ENCODE measurements around the gene TM4SF1. TPM values are rescaled to one million over a fixed set of nuclear protein-coding genes. Genes with fewer than 3 reads are reported as not detected.

The TM4SF1 gene
- total RNA-seq, 1 donor from 2014 or later = not detected

DNA sequence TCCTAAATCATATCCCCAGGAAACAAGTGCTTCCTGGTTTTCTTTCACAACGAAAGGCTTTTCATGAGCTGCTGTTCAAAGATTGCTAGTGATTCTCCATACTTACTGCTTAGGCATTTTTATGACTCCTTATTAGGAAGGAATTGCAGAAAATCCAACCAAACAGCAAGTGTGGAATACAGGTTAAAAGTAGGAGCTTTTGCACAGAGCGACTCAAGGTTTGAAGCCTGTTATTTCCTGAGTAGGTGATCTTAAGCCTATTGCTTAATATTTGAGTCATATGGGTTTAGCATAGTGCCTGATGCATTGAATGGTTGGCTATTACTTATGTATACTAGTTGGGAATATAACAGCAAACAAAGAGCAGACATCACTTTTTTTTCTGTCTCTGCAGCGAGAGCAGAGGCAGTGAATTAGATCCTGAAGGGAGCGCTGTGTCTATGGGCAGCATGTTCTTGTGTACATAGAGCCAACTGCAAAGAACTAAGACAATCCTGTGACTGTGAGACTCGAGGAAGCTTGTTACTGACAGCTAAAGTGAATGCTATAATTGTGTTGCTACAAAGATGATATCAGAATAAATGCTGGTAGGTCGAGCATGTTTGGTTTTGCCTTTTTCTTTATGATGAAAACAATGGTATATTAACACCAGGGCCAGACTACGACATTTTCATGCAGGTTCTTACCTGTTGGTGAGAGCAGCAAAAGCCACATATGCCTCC lies 6.3 kb downstream of the TM4SF1 start:
- no peaks in the 10 kb centered on the region for H3K27me3 ChIP-seq
- H3K27ac ChIP-seq = no peak overlapping the region
- no peaks in the 10 kb centered on the region for H3K9me3 Mint-ChIP-seq
- no peak overlapping the region for H3K27ac Mint-ChIP-seq
- H3K4me1 ChIP-seq = peaks cover 30% of the 10 kb centered on the region
- H3F3A ChIP-seq (ENCODE audit: low read depth) = peaks cover 29% of the 10 kb centered on the region
- H3K79me2 ChIP-seq (ENCODE audit: low read depth) = no peaks in the 10 kb centered on the region
- peak; percentile 15 for DNase-seq (ENCODE audit: low spot score)
- peak overlapping the region; percentile 51 for H3K4me2 ChIP-seq
- TF ChIP-seq EZH2 (IDR thresholded peaks at IDR 0.05) (no peak), EZH2phosphoT487 (IDR thresholded peaks at IDR 0.05) (no peak)
- TF ChIP-seq, protein P1, sequence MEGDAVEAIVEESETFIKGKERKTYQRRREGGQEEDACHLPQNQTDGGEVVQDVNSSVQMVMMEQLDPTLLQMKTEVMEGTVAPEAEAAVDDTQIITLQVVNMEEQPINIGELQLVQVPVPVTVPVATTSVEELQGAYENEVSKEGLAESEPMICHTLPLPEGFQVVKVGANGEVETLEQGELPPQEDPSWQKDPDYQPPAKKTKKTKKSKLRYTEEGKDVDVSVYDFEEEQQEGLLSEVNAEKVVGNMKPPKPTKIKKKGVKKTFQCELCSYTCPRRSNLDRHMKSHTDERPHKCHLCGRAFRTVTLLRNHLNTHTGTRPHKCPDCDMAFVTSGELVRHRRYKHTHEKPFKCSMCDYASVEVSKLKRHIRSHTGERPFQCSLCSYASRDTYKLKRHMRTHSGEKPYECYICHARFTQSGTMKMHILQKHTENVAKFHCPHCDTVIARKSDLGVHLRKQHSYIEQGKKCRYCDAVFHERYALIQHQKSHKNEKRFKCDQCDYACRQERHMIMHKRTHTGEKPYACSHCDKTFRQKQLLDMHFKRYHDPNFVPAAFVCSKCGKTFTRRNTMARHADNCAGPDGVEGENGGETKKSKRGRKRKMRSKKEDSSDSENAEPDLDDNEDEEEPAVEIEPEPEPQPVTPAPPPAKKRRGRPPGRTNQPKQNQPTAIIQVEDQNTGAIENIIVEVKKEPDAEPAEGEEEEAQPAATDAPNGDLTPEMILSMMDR (IDR thresholded peaks at IDR 0.05) = peak; percentile 14
- no peak overlapping the region for H2AFZ ChIP-seq (replicated peaks)
- peaks cover 16% of the 10 kb centered on the region for H3K4me1 Mint-ChIP-seq
- no peak overlapping the region for H3K4me3 Mint-ChIP-seq
- no peaks in the 10 kb centered on the region for H3K9me3 ChIP-seq (ENCODE audit: low read depth)
- no peaks in the 10 kb centered on the region for H3K27me3 Mint-ChIP-seq (ENCODE audit: insufficient read depth, low read depth)
- no peak overlapping the region for H3K4me3 ChIP-seq
- no peak overlapping the region for H3K9ac ChIP-seq
- no peaks in the 10 kb centered on the region for H4K20me1 ChIP-seq (ENCODE audit: low read depth)
- no peaks in the 10 kb centered on the region for H3K36me3 Mint-ChIP-seq
- no peaks in the 10 kb centered on the region for H3K36me3 ChIP-seq

DNA sequence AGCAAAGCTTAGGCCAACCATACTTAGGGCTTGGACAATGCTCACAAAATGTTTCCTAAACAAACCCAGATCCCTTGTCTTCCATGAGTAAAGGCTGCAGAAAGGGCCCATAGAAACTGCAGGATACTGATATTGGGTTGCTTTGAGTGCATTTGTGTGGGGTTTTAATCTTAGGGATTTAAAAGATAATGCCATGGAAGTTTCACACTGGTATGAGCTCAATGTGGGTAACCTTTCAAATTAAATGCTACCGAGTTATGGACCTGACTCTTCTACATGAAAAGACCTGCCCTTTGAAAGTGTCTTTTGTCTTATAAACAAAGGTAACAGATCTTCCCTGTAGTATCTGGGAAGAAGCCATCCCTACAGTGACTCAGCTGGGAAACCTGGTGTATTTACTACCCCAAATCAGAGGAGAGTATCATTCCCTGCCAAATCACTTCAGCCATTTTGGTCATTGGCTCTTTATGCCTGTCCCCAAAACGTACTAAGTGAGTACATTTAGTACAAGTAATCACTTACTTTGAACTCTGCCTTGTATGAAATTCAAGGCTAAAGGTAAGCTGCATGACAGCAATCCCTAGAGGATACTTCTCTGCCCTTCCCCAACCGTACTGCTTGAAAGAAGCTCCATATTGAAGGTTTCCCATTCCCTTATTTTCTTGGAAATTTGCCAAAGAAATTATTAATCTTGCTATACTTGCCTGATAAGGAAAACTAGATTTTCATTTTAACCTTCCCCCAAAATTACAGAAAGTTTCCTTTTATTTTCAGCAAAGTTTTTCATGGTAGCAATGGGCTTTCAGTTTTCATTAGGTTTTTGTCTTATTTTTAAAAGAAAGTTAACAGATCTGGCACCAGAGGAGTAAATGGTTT lies 7.2 kb downstream of the TM4SF1 start:
- Mint-ChIP-seq H3K9me3 (no peaks in the 10 kb centered on the region), H3K4me1 (peaks cover 16% of the 10 kb centered on the region), H3K27me3 (ENCODE audit: insufficient read depth, low read depth) (peaks cover 3% of the 10 kb centered on the region), H3K4me3 (no peak overlapping the region), H3K36me3 (no peaks in the 10 kb centered on the region), H3K27ac (no peak overlapping the region)
- Histone ChIP-seq H4K20me1 (ENCODE audit: low read depth) (no peaks in the 10 kb centered on the region), H3K4me2 (peak overlapping the region; percentile 51), H3K4me3 (no peak overlapping the region), H3K79me2 (ENCODE audit: low read depth) (no peaks in the 10 kb centered on the region), H3K4me1 (peaks cover 30% of the 10 kb centered on the region), H3F3A (ENCODE audit: low read depth) (peaks cover 29% of the 10 kb centered on the region), H2AFZ (replicated peaks) (no peak overlapping the region), H3K27me3 (no peaks in the 10 kb centered on the region), H3K9ac (no peak overlapping the region), H3K27ac (peak overlapping the region; percentile 41), H3K36me3 (no peaks in the 10 kb centered on the region), H3K9me3 (ENCODE audit: low read depth) (no peaks in the 10 kb centered on the region)
- TF ChIP-seq, protein P1 (IDR thresholded peaks at IDR 0.05) = no peak
- TF ChIP-seq EZH2 (IDR thresholded peaks at IDR 0.05) (no peak), EZH2phosphoT487 (IDR thresholded peaks at IDR 0.05) (peak; percentile 95)
- peak; percentile 63 for DNase-seq (ENCODE audit: low spot score)

DNA sequence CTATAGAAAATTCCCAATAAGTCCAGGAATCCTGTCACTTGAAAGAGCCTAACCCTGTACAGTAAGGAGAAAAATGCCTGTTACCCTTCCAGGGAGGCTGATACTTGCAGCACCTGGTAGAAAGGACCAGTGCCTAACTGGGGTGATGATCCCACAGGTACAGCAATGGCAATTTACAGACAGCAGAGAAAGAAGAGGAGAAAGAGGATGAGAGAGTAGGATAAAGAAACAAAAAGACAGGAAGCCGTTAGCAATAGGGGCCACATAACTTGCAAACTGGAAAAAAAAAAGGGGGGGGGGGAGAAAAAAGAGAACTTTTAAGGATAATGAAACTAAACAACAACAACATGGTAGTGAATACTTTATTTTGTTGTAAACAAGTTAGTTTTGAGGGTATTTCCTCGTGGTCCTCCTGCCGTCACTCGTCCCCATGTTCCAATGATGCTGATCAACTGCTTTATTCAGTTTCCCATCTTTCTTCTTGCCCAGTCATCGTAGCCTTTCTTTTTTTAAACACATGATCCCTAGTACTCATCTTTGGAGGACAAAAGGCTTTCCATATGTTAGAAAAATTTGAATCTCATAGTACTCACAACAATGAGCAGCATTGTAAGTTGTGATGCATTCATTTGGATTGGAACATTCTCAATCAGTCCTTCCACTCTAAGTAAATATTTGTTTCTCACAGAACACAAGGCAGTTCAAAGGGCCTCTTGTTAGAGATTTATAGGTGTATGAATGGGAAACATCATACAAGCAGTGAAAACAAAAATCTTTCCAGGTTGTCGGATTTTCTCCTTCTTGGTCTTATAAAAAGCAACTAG lies 8.6 kb downstream of the TM4SF1 start:
- no peaks in the 10 kb centered on the region for H3K9me3 Mint-ChIP-seq

More for the DNA sequence above, 8.6 kb downstream of the TM4SF1 start:
- Mint-ChIP-seq H3K36me3 (no peaks in the 10 kb centered on the region), H3K4me3 (no peak overlapping the region), H3K27me3 (ENCODE audit: insufficient read depth, low read depth) (peaks cover 4% of the 10 kb centered on the region), H3K4me1 (peaks cover 16% of the 10 kb centered on the region), H3K27ac (no peak overlapping the region)
- H3K79me2 ChIP-seq (ENCODE audit: low read depth) = no peaks in the 10 kb centered on the region
- no peaks in the 10 kb centered on the region for H3K27me3 ChIP-seq
- no peak for DNase-seq (ENCODE audit: low spot score)
- peaks cover 29% of the 10 kb centered on the region for H3F3A ChIP-seq (ENCODE audit: low read depth)
- no peak overlapping the region for H3K27ac ChIP-seq
- TF ChIP-seq EZH2phosphoT487 (IDR thresholded peaks at IDR 0.05) (no peak), EZH2 (IDR thresholded peaks at IDR 0.05) (no peak)
- TF ChIP-seq, protein P1 (IDR thresholded peaks at IDR 0.05) = no peak
- H4K20me1 ChIP-seq (ENCODE audit: low read depth) = no peaks in the 10 kb centered on the region
- no peaks in the 10 kb centered on the region for H3K9me3 ChIP-seq (ENCODE audit: low read depth)
- no peak overlapping the region for H3K9ac ChIP-seq
- H3K36me3 ChIP-seq = no peaks in the 10 kb centered on the region
- H2AFZ ChIP-seq (replicated peaks) = no peak overlapping the region
- no peak overlapping the region for H3K4me3 ChIP-seq
- peak overlapping the region; percentile 51 for H3K4me2 ChIP-seq
- peaks cover 30% of the 10 kb centered on the region for H3K4me1 ChIP-seq
